Mucosa of gallbladder (tissue), 1 donor: ENCODE data around the gene CLCF1. TPM values are rescaled to one million over a fixed set of nuclear protein-coding genes. Genes with fewer than 3 reads are reported as not detected.
"Not testable (repeated sequence)": the region's sequence is repeated elsewhere in the genome, so short reads cannot be mapped to it uniquely, and the experiment has no call there.

ENCODE experiments used
- DNase-seq: peaks from one replicate; pipeline ENCODE4 v3.0.0-alpha.2; 2020; ENCODE audit warnings: low spot score
- total RNA-seq: library from RNA; stranded (reverse); gene quantifications from one replicate; pipeline ENCODE4 v1.2.1, GENCODE V29; 2021
- donor health status: DM: no; HTN: no; CAD: no.

The CLCF1 gene
- total RNA-seq, 1 donor from 2014 or later = 4.0 TPM

- no peak for DNase-seq
Observed at GRCh38 chr11:67408437-67409200, 35.2 kb upstream of the CLCF1 start.

- DNase-seq = no peak
Observed at GRCh38 chr11:67407688-67408163, 34.3 kb upstream of the CLCF1 start.

GRCh38 chr11:67406969-67407687 lies 33.7 kb upstream of the CLCF1 start:
- DNase-seq = no peak

GRCh38 chr11:67406420-67406968 lies 33.1 kb upstream of the CLCF1 start:
- no peak for DNase-seq

- no peak for DNase-seq
Observed at GRCh38 chr11:67405688-67406339, 32.4 kb upstream of the CLCF1 start.

DNA sequence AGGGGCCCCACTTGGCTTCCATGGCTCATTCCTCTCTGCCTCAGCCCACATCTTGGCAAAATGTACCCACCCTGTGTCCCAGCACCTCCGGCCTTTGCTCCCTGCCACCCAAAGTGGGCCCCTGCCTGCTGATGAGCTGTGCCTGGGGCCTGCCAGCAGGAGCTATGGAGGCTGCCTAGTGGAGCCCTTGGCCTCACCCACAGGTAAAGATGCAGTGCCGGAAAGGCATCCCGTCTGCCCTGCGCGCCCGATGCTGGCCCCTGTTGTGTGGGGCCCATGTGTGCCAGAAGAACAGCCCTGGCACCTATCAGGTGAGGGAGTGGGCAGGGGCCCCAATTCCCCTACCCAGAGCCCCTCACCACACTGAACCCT lies 31.8 kb upstream of the CLCF1 start:
- no peak for DNase-seq

DNA sequence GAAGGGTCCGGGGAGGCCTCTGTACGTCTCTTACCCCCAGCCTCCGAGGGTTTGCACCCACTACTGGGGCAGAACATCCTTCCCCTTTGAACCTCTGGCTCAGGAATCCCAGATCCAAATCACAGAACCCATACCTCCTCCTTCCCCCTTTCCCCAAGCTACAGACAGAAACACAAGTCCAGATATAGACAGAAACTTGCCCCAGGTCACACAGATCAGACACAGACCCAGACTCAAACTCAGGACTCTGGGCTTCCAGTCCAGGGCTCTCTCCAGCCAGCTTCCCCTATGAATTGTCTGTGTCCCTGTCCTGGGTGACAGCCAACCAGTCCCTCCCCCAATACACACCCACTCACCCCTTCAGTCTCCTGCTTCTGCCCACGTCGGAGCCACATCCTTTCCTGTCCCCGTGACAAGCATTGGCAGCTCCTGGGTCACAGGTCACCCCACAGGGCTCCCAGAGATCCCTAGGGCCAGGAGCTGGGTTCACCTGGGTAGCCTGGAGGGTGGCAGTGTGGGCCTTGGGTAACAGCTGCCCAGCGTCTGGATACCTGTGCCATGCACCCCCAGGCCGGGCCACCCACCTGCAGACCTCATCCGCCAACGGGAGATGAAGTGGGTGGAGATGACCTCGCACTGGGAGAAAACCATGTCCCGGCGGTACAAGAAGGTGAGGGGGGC lies 31.3 kb upstream of the CLCF1 start:
- DNase-seq = no peak

DNA sequence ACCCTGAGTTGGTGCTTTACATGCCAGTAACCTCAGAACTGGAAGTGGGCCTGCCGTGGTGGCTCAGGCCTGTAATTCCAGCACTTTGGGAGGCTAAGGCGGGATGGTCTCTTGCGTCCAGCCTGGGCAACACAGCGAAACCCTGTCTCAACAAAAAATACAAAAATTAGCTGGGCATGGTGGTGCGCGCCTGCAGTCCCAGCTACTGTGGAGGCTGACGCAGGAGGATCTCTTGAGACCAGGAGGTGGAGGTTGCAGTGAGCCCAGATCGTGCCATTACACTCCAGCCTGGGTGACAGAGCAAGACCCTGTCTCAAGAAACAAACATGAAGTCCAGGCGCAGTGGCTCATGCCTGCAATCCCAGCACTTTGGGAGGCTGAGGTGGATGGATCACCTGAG lies 29.7 kb upstream of the CLCF1 start:
- not testable (repeated sequence) for DNase-seq

DNA sequence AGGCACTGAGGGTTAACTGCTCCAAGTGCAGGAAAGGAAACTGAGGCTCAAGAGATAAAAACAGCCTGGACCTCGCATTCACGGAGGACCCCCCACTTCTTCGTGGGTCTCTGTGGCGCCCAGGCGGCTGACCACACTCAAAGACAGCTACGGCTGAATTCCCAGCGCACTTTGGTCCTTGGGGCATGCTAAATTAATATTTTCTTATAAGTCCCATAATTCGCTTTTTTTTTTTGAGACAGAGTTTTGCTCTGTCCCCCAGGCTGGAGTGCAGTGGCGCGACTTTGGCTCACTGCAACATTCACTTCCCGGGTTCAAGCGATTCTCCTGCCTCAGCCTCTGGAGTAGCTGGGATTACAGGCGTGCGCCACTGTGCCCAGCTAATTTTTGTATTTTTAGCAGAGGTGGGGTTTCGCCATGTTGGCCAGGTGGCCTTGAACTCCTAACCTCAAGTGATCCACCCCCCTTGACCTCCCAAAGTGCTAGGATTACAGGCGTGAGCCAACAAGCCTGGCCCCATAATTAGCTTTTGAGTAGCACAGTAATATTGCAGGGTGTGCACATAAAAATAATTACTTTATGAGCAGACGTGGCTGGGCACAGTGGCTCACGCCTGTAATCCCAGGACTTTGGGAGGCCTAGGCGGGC lies 28.9 kb upstream of the CLCF1 start:
- not testable (repeated sequence) for DNase-seq

GRCh38 chr11:67401495-67402191 lies 28.2 kb upstream of the CLCF1 start, which contains the start of gene PPP1CA:
Gene PPP1CA (minus strand): TSS chr11:67401858. CDS start chr11:67401782, 76 bp downstream.
- peak; percentile 91 for DNase-seq

- no peak for DNase-seq
Observed at GRCh38 chr11:67400942-67401494, 27.6 kb upstream of the CLCF1 start.

DNA sequence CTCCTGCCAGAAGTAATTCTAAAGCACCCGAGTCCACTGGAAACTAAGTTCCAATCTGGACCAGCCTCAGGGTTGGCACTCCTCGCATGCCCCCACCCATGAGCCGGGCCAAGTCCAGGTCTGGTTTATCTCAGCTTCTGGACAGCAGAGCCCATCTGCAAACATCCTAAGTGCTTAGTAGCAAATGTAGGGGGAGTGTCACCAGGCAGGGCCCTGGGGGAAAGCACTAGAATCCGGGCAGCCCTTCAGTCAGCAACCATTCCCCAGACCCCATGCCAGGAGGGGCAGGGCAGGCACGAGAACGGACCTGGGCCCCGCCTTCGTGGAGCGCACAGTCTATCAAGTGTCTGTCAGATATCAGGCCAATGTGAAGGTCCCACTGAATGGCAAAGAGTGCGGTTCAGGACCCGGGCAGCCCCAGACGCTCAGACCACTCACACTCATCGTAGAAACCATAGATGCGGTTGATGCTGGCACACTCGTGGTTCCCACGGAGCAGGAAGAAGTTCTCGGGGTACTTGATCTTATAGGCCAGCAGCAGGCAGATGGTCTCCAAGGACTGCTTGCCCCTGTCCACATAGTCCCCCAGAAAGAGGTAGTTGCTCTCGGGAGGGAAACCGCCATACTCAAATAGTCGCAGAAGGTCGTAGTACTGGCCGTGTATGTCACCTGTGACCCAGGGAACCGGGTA lies 27.0 kb upstream of the CLCF1 start:
- DNase-seq = peak; percentile 48

DNA sequence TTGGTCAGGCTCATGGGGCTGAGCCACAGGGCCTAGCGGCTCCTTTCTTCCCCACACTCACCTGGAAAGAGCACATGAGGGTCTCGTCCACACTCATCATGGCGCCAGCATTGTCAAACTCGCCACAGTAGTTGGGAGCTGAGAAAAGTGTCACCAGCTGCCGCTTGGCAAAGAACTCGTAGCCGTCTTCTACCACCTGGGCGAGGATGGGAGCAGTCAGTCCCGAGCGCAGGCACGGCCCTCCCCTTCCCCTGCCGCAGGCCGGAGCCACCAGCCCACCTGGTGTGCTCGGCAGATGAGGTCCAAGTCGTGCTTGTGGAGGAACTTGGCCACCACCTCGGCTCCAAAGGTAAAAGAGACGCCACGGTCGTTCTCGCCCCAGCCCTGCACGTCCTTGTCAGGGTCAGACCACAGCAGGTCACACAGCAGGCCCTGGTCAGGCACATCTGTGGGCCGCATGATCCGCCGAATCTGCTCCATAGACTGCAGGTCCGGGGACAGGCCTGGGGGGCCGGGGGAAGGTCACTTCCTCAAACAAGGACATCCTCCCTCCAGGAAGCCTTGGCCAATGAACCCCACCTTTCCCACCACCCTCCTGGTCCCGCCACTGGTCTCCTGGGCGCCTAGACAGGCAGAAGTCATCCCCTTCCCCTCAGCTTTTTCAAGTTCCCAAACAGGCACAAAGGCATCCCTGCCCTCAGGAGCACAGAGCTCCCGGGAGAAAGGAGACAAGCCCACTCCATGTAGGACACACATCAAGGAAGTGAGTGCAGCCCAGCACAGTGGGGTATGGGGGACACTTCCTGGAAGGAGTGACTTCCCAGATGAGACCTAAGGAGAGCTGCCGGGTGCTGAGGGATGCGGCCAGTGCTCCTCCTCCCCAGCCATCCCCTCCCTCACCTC lies 25.5 kb upstream of the CLCF1 start:
- no peak for DNase-seq

GRCh38 chr11:67397986-67398660 lies 24.7 kb upstream of the CLCF1 start:
- DNase-seq = no peak

DNA sequence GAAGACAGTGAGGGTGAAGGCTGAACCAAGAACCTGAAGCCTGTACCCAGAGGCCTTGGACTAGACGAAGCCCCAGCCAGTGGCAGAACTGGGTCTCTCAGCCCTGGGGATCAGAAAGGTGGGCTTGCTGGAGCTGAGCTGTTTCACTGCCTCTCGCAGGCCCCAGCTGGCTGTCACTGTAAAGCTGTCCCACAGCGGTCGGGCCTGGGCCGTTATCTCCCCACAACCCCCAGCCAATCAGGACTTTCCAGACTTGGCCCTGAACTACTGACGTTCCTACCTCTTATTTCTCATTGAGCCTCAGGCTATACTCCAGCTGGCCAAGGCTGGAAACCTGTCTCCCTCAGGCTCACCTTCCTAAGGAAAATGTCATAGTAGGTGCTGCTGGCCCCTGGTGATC lies 24.1 kb upstream of the CLCF1 start:
- no peak for DNase-seq

DNA sequence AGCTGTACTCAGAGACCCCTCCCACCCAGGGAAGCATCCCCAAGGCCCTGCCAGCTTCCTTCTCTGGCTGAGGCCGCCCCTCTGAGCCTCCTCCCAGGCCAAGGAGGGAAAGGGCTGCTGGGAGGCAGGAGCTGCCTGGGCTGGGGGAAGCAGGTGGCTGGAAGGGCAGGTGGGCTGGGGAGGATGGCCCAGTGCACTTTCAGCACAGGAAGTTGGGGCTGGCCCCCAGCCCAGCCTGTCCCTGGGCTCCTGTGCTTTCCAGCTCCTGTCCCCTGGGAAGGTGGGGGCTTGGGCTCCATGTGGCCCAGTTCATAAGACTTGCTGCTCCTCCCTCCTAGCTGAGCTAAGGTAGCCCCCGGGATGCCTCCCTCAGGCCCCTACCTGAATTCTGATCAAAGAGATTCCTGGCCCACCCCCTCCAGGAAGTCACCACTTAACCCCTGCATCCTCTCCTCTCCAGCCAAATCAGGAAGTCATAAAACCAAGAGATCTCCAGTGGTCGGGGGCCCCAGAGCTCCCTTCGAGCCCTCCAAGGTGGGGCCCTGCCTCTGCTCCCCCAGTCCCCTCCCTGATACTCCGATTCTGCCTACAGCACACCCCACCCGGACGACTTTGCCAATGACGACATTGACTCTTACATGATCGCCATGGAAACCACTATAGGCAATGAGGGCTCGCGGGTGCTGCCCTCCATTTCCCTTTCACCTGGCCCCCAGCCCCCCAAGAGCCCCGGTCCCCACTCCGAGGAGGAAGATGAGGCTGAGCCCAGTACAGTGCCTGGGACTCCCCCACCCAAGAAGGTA lies 23.4 kb upstream of the CLCF1 start:
- no peak for DNase-seq

DNA sequence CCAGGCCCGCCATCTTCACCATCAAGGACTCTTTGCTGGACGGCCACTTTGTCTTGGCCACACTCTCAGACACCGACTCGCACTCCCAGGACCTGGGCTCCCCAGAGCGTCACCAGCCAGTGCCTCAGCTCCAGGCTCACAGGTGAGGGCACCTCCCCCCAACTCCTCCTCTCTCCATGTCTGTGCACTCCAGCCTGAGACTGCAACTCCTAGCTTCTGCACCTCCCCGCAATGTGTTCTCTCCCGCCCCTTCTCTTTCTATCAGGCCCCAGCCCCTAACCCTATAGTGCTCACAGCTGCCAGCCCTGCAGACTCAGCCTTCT lies 22.8 kb upstream of the CLCF1 start:
- no peak for DNase-seq
